Measurements from ENCODE around the gene CRYGB. TPM values are rescaled to one million over a fixed set of nuclear protein-coding genes. Genes with fewer than 3 reads are reported as not detected.

The CRYGB gene
- not detected for total RNA-seq

- H3K27ac ChIP-seq = no peak within 1 kb of the TSS
These were observed at the start of gene CRYGB for GRCh38 chr2:208146006-208146405. TSS of gene CRYGB (minus strand) at chr2:208146158. CDS start at chr2:208146120, 38 bp downstream.

GRCh38 chr2:208195531-208195930, 49.6 kb upstream of the CRYGB start:
- in situ Hi-C loops (cut with MboI; ENCODE audit: low pct_unique_long_range_greater_than_20kb in 2 of 9, low sequenced_read_pairs in 9 of 9, unreplicated experiment in 9 of 9) = no loop called here
- Histone ChIP-seq H3K4me1 (replicated peaks in 1 of 2) (peaks cover 0 to 6% of the 10 kb centered on the region in 2 donors), H3K4me3 (no peak overlapping the region), H3K27ac (no peak overlapping the region)
- peak in 4 of 8 experiments; percentile 22 to 85 (median 73) for ATAC-seq (replicated peaks in 6 of 8)
- WGBS, 10 experiments = 0 to 100% (median 15%) methylated on average over 1 to 3 of the region's 3 CpGs; no CpG with 5 or more reads in 3 of the 10 experiments

More at GRCh38 chr2:208146006-208146405, at the start of gene CRYGB:
- WGBS, 10 experiments = 0 to 68% (median 53%) methylated on average over 1 to 5 of the region's 6 CpGs; no CpG with 5 or more reads in 1 of the 10 experiments
- no peak for ATAC-seq (replicated peaks in 6 of 8)
- no peaks in the 10 kb centered on the region for H3K4me1 ChIP-seq (replicated peaks in 1 of 2)
- H3K4me3 ChIP-seq = no peak within 1 kb of the TSS
- in situ Hi-C loops (cut with MboI; ENCODE audit: low pct_unique_long_range_greater_than_20kb in 2 of 9, low sequenced_read_pairs in 9 of 9, unreplicated experiment in 9 of 9) = no loop called here

GRCh38 chr2:208192611-208193236, 46.8 kb upstream of the CRYGB start:
- in situ Hi-C loops (cut with MboI; ENCODE audit: low pct_unique_long_range_greater_than_20kb in 2 of 9, low sequenced_read_pairs in 9 of 9, unreplicated experiment in 9 of 9) = no loop called here
- H3K4me1 ChIP-seq (replicated peaks in 1 of 2) = peaks cover 13 to 19% of the 10 kb centered on the region in 2 donors
- WGBS, 10 experiments = 5 to 92% (median 52%) methylated on average over 1 to 8 of the region's 8 CpGs
- H3K27ac ChIP-seq = no peak overlapping the region
- ATAC-seq (replicated peaks in 6 of 8) = peak in 7 of 8 experiments; percentile 6 to 66 (median 36)
- H3K4me3 ChIP-seq = no peak overlapping the region

GRCh38 chr2:208189810-208190503, 44.0 kb upstream of the CRYGB start, which contains the start of gene C2orf80:
TSS of gene C2orf80 (minus strand) at chr2:208190030. CDS start at chr2:208186986, 3,044 bp downstream.
- Histone ChIP-seq H3K4me1 (replicated peaks in 1 of 2) (peaks cover 13 to 19% of the 10 kb centered on the region in 2 donors), H3K27ac (peak within 1 kb of the TSS; percentile 75 to 81), H3K4me3 (peak within 1 kb of the TSS; percentile 27 to 43 (median 36))
- ATAC-seq (replicated peaks in 6 of 8) = peak; percentile 8 to 90 (median 86)
- in situ Hi-C loops (cut with MboI; ENCODE audit: low pct_unique_long_range_greater_than_20kb in 2 of 9, low sequenced_read_pairs in 9 of 9, unreplicated experiment in 9 of 9) = no loop called here
- WGBS, 10 experiments = 0 to 36% (median 10%) methylated on average over 1 to 8 of the region's 10 CpGs; no CpG with 5 or more reads in 1 of the 10 experiments

GRCh38 chr2:208189069-208189809, 43.3 kb upstream of the CRYGB start:
- in situ Hi-C loops (cut with MboI; ENCODE audit: low pct_unique_long_range_greater_than_20kb in 2 of 9, low sequenced_read_pairs in 9 of 9, unreplicated experiment in 9 of 9) = no loop called here
- ATAC-seq (replicated peaks in 6 of 8) = peak; percentile 43 to 80 (median 74)
- Histone ChIP-seq H3K27ac (peak overlapping the region; percentile 75 to 81), H3K4me3 (peak overlapping the region; percentile 27 to 43 (median 36)), H3K4me1 (replicated peaks in 1 of 2) (peaks cover 13 to 19% of the 10 kb centered on the region in 2 donors)
- WGBS, 10 experiments = 0 to 30% (median 12%) methylated on average over 1 to 5 of the region's 5 CpGs; no CpG with 5 or more reads in 2 of the 10 experiments

GRCh38 chr2:208186893-208187292, 40.9 kb upstream of the CRYGB start:
- peak in 1 of 8 experiments; percentile 26 for ATAC-seq (replicated peaks in 6 of 8)
- no peak overlapping the region for H3K4me3 ChIP-seq
- no peak overlapping the region for H3K27ac ChIP-seq
- 0 to 100% (median 80%) methylated on average over 1 to 2 of the region's 2 CpGs; no CpG with 5 or more reads in 1 of the 10 experiments for WGBS, 10 experiments
- in situ Hi-C loops (cut with MboI; ENCODE audit: low pct_unique_long_range_greater_than_20kb in 2 of 9, low sequenced_read_pairs in 9 of 9, unreplicated experiment in 9 of 9) = no loop called here
- H3K4me1 ChIP-seq (replicated peaks in 1 of 2) = peaks cover 19% of the 10 kb centered on the region in 2 donors

- peak in 1 of 8 experiments; percentile 5 for ATAC-seq (replicated peaks in 6 of 8)
- in situ Hi-C loops (cut with MboI; ENCODE audit: low pct_unique_long_range_greater_than_20kb in 2 of 9, low sequenced_read_pairs in 9 of 9, unreplicated experiment in 9 of 9) = no loop called here
- H3K4me3 ChIP-seq = no peak overlapping the region
- peaks cover 19% of the 10 kb centered on the region in 2 donors for H3K4me1 ChIP-seq (replicated peaks in 1 of 2)
- H3K27ac ChIP-seq = no peak overlapping the region
- WGBS, 10 experiments = 0 to 100% (median 66%) methylated on average over 2 to 5 of the region's 5 CpGs; no CpG with 5 or more reads in 2 of the 10 experiments
These were observed 40.5 kb upstream of the CRYGB start for GRCh38 chr2:208186465-208186864.

- ATAC-seq (replicated peaks in 6 of 8) = peak in 1 of 8 experiments; percentile 44
- peaks cover 9 to 13% of the 10 kb centered on the region in 2 donors for H3K4me1 ChIP-seq (replicated peaks in 1 of 2)
These were observed 38.2 kb upstream of the CRYGB start for GRCh38 chr2:208183972-208184705.

GRCh38 chr2:208183526-208183925, 37.6 kb upstream of the CRYGB start:
- ATAC-seq (replicated peaks in 6 of 8) = no peak
- in situ Hi-C loops (cut with MboI; ENCODE audit: low pct_unique_long_range_greater_than_20kb in 2 of 9, low sequenced_read_pairs in 9 of 9, unreplicated experiment in 9 of 9) = no loop called here
- WGBS, 10 experiments = 60 to 100% (median 81%) methylated on average over 1 to 6 of the region's 7 CpGs; no CpG with 5 or more reads in 5 of the 10 experiments

More at GRCh38 chr2:208183972-208184705, 38.2 kb upstream of the CRYGB start:
- in situ Hi-C loops (cut with MboI; ENCODE audit: low pct_unique_long_range_greater_than_20kb in 2 of 9, low sequenced_read_pairs in 9 of 9, unreplicated experiment in 9 of 9) = no loop called here
- WGBS, 10 experiments = 9 to 75% (median 54%) methylated on average over 1 to 10 of the region's 12 CpGs
- Histone ChIP-seq H3K4me3 (no peak overlapping the region), H3K27ac (no peak overlapping the region)

GRCh38 chr2:208182835-208183234, 36.9 kb upstream of the CRYGB start:
- in situ Hi-C loops (cut with MboI; ENCODE audit: low pct_unique_long_range_greater_than_20kb in 2 of 9, low sequenced_read_pairs in 9 of 9, unreplicated experiment in 9 of 9) = no loop called here
- Histone ChIP-seq H3K4me3 (no peak overlapping the region), H3K27ac (no peak overlapping the region), H3K4me1 (replicated peaks in 1 of 2) (peaks cover 2 to 6% of the 10 kb centered on the region in 2 donors)
- WGBS, 10 experiments = 33 to 100% (median 82%) methylated on average over 1 to 3 of the region's 3 CpGs; no CpG with 5 or more reads in 1 of the 10 experiments
- ATAC-seq (replicated peaks in 6 of 8) = no peak

More at GRCh38 chr2:208183526-208183925, 37.6 kb upstream of the CRYGB start:
- Histone ChIP-seq H3K27ac (no peak overlapping the region), H3K4me3 (no peak overlapping the region), H3K4me1 (replicated peaks in 1 of 2) (peaks cover 3 to 7% of the 10 kb centered on the region in 2 donors)

- Histone ChIP-seq H3K27ac (no peak overlapping the region), H3K4me3 (no peak overlapping the region), H3K4me1 (replicated peaks in 1 of 2) (peaks cover 2 to 9% of the 10 kb centered on the region in 2 donors)
- in situ Hi-C loops (cut with MboI; ENCODE audit: low pct_unique_long_range_greater_than_20kb in 2 of 9, low sequenced_read_pairs in 9 of 9, unreplicated experiment in 9 of 9) = loop anchor here in 1 of 9 experiments (10.0 kb wide), 1 partner anchor 66 kb away; no protein-coding TSS in a partner anchor
- WGBS, 10 experiments = 89 to 100% methylated on average over 1 to 2 of the region's 4 CpGs; no CpG with 5 or more reads in 8 of the 10 experiments
- ATAC-seq (replicated peaks in 6 of 8) = peak in 1 of 8 experiments; percentile 4
These were observed 33.2 kb upstream of the CRYGB start for GRCh38 chr2:208179028-208179609.

GRCh38 chr2:208175840-208176153, 29.8 kb upstream of the CRYGB start:
- ATAC-seq (replicated peaks in 6 of 8) = peak; percentile 9 to 72 (median 46)
- no peak overlapping the region for H3K4me3 ChIP-seq
- WGBS, 10 experiments = 41 to 88% (median 61%) methylated on average over 2 to 6 of the region's 6 CpGs
- no peak overlapping the region for H3K27ac ChIP-seq
- in situ Hi-C loops (cut with MboI; ENCODE audit: low pct_unique_long_range_greater_than_20kb in 2 of 9, low sequenced_read_pairs in 9 of 9, unreplicated experiment in 9 of 9) = loop anchor here in 1 of 9 experiments (10.0 kb wide), 1 partner anchor 69 kb away; no protein-coding TSS in a partner anchor
- peaks cover 0 to 4% of the 10 kb centered on the region in 2 donors for H3K4me1 ChIP-seq (replicated peaks in 1 of 2)
